Measurements from ENCODE around the gene RUFY1.

- TF ChIP-seq CTCF (conservative IDR thresholded peaks at IDR 0.05) (no peak), EZH2 (IDR thresholded peaks at IDR 0.05; ENCODE audit: low read depth) (no peak)
Measured at GRCh38 chr5:179620703-179621350, 70.5 kb downstream of the RUFY1 start.

Measured in PC-9 (cell line).